Astrocyte (in vitro differentiated cells and primary cell): Measurements from ENCODE around the gene C22orf39.

Experiments
- CTCF ChIP-seq: IDR thresholded peaks from 2 replicates; pipeline ENCODE4 v1.5.1; 2011; ENCODE audit warnings: low read depth, mild to moderate bottlenecking, inconsistent platforms, low read length, moderate library complexity; ENCODE audit not compliant: insufficient read depth
- EZH2 ChIP-seq: IDR thresholded peaks from 2 replicates; pipeline ENCODE4 v1.6.1; 2012; ENCODE audit warnings: mild to moderate bottlenecking, low read length, inconsistent platforms; ENCODE audit not compliant: insufficient read depth

DNA sequence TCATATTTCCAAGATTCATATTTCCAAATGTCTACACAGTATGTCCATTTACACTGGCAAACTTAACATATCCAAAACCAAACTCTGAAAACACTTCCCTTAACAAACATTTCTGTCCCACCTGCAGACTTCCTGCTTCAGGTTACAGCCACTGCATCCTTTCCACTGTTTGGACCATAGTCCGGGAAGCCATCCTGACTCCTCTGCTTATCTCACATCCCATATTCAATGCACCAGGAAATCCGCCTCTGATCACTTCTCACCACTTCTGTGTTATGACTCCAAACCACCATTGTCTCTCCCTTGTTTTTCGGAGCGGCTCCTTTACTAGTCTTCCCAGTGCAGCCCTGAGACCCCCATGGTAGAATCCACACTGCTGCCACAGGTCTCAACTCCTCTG is 46.0 kb downstream of the C22orf39 start:
- no peak for TF ChIP-seq EZH2
- TF ChIP-seq CTCF = no peak
